GM10847 (cell line): ENCODE measurements around the gene GSS.

Source experiments
- POLR2A ChIP-seq: IDR thresholded peaks from 2 replicates; pipeline ENCODE4 v1.6.1; 2011; ENCODE audit not compliant: insufficient read length; ENCODE audit errors: extremely low read depth

Gene GSS

DNA sequence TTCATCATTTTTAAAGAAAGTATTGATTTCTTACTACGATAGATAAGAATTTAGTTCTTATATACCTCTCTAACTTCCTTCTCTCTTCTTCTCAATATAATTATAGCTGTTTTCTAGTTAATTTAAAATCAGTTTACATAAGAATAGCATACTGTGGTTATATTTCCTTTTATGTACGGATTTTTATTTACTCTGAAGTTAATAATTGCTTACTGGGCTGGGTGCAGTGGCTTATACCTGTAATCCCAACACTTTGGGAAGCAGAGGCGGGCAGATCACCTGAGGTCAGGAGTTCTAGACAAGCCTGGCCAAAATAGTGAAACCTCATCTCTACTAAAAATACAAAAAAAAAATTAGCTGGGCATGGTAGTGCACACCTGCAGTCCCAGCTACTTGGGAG, 69.5 kb downstream of the GSS start:
- TF ChIP-seq POLR2A, result no peak

DNA sequence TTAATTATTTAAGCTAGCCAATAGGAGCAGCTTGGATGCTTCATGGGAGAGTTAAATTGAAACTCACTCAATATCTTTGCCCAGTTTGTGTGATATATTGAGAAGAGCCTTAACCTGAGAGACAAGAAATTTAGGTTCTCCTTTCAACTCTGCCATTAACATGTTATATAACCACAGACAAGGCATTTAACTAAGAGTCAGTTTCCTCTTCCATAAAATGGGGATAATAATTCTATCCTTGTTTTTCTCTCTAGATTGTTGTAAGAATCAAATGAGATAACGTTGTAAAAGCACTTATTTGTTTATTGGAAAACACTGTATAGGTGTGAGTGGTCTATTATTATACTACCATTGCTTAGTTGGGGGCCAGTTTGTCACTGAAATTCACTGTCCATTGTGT, 71.3 kb downstream of the GSS start:
- TF ChIP-seq POLR2A, result no peak

- TF ChIP-seq POLR2A, result no peak
Measured at GRCh38 chr20:34883809-34884208, 71.8 kb downstream of the GSS start.

DNA sequence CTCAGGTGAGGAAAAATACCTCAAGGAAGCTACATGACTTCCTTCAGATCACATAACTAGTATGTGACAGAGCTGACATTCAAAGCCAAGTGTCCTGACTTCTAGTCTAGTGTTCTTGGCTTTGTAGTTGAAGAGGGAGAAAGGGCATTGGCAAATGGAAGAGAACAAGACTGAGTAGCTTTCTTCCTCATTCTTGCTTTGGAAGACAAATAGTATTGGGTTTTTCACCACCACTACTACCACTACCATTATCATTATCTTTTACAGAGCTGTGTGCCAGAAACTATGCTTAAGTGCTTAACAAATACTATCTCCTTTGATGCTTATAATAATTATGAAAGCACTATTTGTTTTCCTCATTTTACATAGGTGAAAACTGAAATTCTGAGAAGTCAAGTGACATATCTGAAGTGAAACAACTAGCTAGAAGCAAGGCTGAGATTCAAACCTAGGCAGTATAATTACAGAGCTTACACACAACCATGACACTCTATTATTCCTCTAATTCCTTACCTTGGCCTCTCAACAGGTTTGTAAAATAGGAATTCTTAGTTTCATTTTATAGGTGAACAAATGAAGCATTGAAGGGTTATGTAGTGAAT, 72.4 kb downstream of the GSS start:
- TF ChIP-seq POLR2A, result no peak

- TF ChIP-seq POLR2A, result no peak
Measured at GRCh38 chr20:34881689-34882088, 73.9 kb downstream of the GSS start.

DNA sequence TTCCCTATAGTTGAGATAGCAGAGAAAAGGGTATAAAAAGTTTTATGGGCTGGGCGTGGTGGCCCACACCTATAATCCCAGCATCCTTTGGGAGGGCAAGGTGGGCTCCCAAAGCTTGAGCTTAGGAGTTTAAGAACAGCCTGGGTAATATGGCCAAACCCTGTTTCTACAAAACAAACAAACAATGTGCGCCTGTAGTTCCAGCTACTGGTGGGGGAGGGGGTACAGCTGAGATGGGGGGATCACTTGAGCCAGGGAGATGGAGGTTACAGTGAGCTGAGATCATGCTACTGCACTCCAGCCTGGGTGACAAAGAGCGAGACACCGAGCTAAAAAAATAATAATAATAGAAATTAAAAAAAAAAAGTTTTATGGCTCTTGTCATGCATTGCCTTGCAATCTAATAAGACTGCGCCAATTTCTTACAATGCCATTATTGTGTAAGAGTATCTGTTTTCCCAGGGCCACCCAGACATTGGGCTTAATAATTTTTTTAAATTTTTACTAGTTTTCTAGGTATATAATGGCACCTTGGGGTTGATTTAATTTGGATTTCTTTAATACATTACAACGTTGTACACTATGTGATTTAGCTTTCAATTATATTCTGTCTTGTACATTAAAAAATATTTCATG, 75.3 kb downstream of the GSS start:
- no peak for TF ChIP-seq POLR2A
